NB4 (cell line): ENCODE measurements around the gene IMMP2L.

Experiments used
- DNase-seq: peaks from one replicate; pipeline ENCODE4 v3.0.0; 2010; ENCODE audit warnings: low read depth
- H3K4me3 ChIP-seq: one replicate; pipeline ENCODE4 v1.5.1; 2011; ENCODE audit warnings: mild to moderate bottlenecking, low read depth, low read length, moderate library complexity
- CTCF ChIP-seq: IDR thresholded peaks from one replicate; pipeline ENCODE4 v1.5.1; 2012; ENCODE audit warnings: low read depth, low read length
- MAX ChIP-seq: IDR thresholded peaks from 2 replicates; pipeline ENCODE4 v1.6.1; 2011; ENCODE audit warnings: low read depth, low read length
- MYC ChIP-seq: IDR thresholded peaks from 2 replicates; pipeline ENCODE4 v1.6.1; 2011; ENCODE audit warnings: low read depth, low read length
- POLR2A ChIP-seq: IDR thresholded peaks from 2 replicates; pipeline ENCODE4 v1.6.1; 2011; ENCODE audit warnings: mild to moderate bottlenecking; ENCODE audit not compliant: insufficient read length; ENCODE audit errors: extremely low read depth

Gene IMMP2L

GRCh38 chr7:111223802-111224253 lies 338.5 kb downstream of the IMMP2L start:
- H3K4me3 ChIP-seq: no peak overlapping the region
- DNase-seq: peak; percentile 10
- TF ChIP-seq MAX (no peak), POLR2A (no peak), MYC (no peak), CTCF (no peak)

- DNase-seq: no peak
- no peak overlapping the region for H3K4me3 ChIP-seq
These were observed 346.7 kb downstream of the IMMP2L start for GRCh38 chr7:111215550-111215949.

GRCh38 chr7:111212857-111213523 lies 349.3 kb downstream of the IMMP2L start:
- DNase-seq: no peak
- no peak overlapping the region for H3K4me3 ChIP-seq
- no peak for TF ChIP-seq CTCF
- TF ChIP-seq MAX: no peak
- no peak for TF ChIP-seq POLR2A
- no peak for TF ChIP-seq MYC

More at GRCh38 chr7:111215550-111215949, 346.7 kb downstream of the IMMP2L start:
- TF ChIP-seq MAX: no peak

- TF ChIP-seq MYC (no peak), MAX (no peak), POLR2A (no peak), CTCF (no peak)
- DNase-seq: no peak
- no peak overlapping the region for H3K4me3 ChIP-seq
These were observed 351.3 kb downstream of the IMMP2L start for GRCh38 chr7:111210996-111211395.

GRCh38 chr7:111210043-111210442 lies 352.2 kb downstream of the IMMP2L start:
- no peak for DNase-seq
- TF ChIP-seq MAX (no peak), MYC (no peak), POLR2A (no peak), CTCF (no peak)

GRCh38 chr7:111205251-111205650 lies 357.0 kb downstream of the IMMP2L start:
- no peak overlapping the region for H3K4me3 ChIP-seq
- DNase-seq: no peak
- TF ChIP-seq CTCF (no peak), MYC (no peak), MAX (no peak), POLR2A (no peak)

More at GRCh38 chr7:111210043-111210442, 352.2 kb downstream of the IMMP2L start:
- H3K4me3 ChIP-seq: no peak overlapping the region
